ENCODE results near the gene CDH4. TPM values are rescaled to one million over a fixed set of nuclear protein-coding genes. Genes with fewer than 3 reads are reported as not detected.

CDH4 gene
- total and polyA plus RNA-seq, 2 of the 8 experiments (the other 6 are each of a cell fraction or from before 2014, with no cell fraction given) = 4.3 to 7.9 TPM

DNA sequence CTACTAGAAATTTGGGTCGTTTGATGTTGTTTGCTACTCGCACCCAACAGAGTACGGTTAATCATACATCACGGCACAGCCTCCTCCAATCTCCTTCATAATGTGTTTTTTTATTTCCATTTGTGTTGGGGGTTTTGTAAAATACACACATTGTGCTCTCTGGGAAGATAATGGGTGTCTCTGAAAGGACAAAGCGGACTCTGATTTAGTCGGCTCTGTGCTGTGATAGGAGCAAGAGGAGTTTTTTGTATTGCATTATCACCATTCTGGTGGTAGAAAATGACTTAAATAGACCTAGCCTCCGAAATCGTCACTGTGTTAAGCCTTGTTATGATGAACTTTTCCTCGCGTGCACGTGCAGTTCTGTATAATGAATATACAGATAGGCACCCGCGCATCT is 196.3 kb downstream of the CDH4 start:
- ChIA-PET CTCF (ENCODE audit: partially characterized antibody) (no interaction called here), POLR2A (ENCODE audit: partially characterized antibody) (interaction anchor here (1.1 kb wide), 1 partner anchor 12 kb away, joined by 6 read pairs; no protein-coding TSS in a partner anchor)
- Histone ChIP-seq H3K79me1 (ENCODE audit: low read depth, low read length) (no peaks in the 10 kb centered on the region), H2BK20ac (ENCODE audit: low read length) (peak overlapping the region; percentile 66; the same call in 1 of the 2 replicates), H3K9ac (replicated peaks in 1 of 4; ENCODE audit: extremely low read depth in 1 of 4, low read depth in 3 of 4, low read length in 3 of 4) (no peak overlapping the region), H2BK120ac (replicated peaks; ENCODE audit: low read depth, low read length) (peak overlapping the region; percentile 94), H2BK15ac (ENCODE audit: low read length) (no peak overlapping the region), H3K18ac (ENCODE audit: extremely low read depth, low read length) (no peak overlapping the region), H3K36me3 (ENCODE audit: control insufficient read depth in 2 of 4, insufficient read depth in 4 of 4, low read length in 3 of 4) (no peaks in the 10 kb centered on the region), H3K4me3 (ENCODE audit: extremely low read depth in 1 of 4, insufficient read depth in 2 of 4, low read depth in 3 of 4, low read length in 4 of 4) (peak overlapping the region in 1 of 4 experiments; percentile 31; a peak in 1 of 8 replicates), H3K27ac (ENCODE audit: low read depth, low read length) (no peak overlapping the region), H3K14ac (ENCODE audit: insufficient read length) (no peak overlapping the region), H3K27me3 (replicated peaks in 1 of 4; ENCODE audit: control insufficient read depth in 3 of 4, extremely low read depth in 1 of 4, insufficient read depth in 3 of 4, low read length in 3 of 4) (peaks cover 0 to 4% (median 0%) of the 10 kb centered on the region in 4 experiments; a peak in 2 of 7 replicates), H4K8ac (ENCODE audit: extremely low read depth, insufficient read depth, low read length) (no peak overlapping the region), H3K4me2 (ENCODE audit: insufficient read depth in 1 of 2, low read depth in 2 of 2, low read length in 2 of 2) (peak overlapping the region; percentile 31 to 48; a peak in 3 of 4 replicates), H3K4me1 (replicated peaks in 1 of 4; ENCODE audit: control insufficient read depth in 3 of 4, insufficient read depth in 4 of 4, low read length in 3 of 4) (peaks cover 11 to 35% (median 25%) of the 10 kb centered on the region in 4 experiments), H3K23ac (ENCODE audit: insufficient read length) (no peak overlapping the region), H3K56ac (replicated peaks; ENCODE audit: insufficient read length, low read depth, low read length) (no peak overlapping the region), H2AK5ac (ENCODE audit: low read depth, low read length) (no peak overlapping the region), H3K23me2 (ENCODE audit: low read depth, low read length) (no peaks in the 10 kb centered on the region; the same call in none of the 2 replicates), H3K79me2 (ENCODE audit: control insufficient read depth in 1 of 2, insufficient read depth in 2 of 2, low read length in 2 of 2) (no peaks in the 10 kb centered on the region; a peak in 1 of 4 replicates), H3K9me3 (ENCODE audit: insufficient read depth in 2 of 2, low read depth in 1 of 2, low read length in 1 of 2) (no peaks in the 10 kb centered on the region), H2AFZ (ENCODE audit: low read length) (no peak overlapping the region), H2BK12ac (ENCODE audit: low read depth, low read length) (no peak overlapping the region), H3K4ac (replicated peaks; ENCODE audit: insufficient read length, low read depth, low read length) (no peak overlapping the region), H4K91ac (replicated peaks; ENCODE audit: insufficient read length, low read length) (no peak overlapping the region), H2BK5ac (ENCODE audit: low read depth, low read length) (peak overlapping the region; percentile 56; the same call in 1 of the 2 replicates), H4K5ac (ENCODE audit: insufficient read length, low read depth, low read length) (no peak overlapping the region), H4K20me1 (replicated peaks in 1 of 2; ENCODE audit: control insufficient read depth in 1 of 2, insufficient read depth in 2 of 2, low read length in 2 of 2) (no peaks in the 10 kb centered on the region)
- no peak for FAIRE-seq
- WGBS, 2 experiments (ENCODE audit: extremely low coverage in 1 of 2, insufficient coverage in 1 of 2, insufficient read length in 1 of 2, insufficient replicate concordance in 2 of 2, low coverage in 1 of 2, low lambda C conversion rate in 2 of 2, missing lambda C conversion rate in 1 of 2) = 83% methylated on average over 13 of the region's 13 CpGs; no CpG with 5 or more reads in 1 of the 2 experiments
- TF ChIP-seq NANOG (IDR thresholded peaks at IDR 0.05; ENCODE audit: insufficient read depth, low read depth, low read length, poor library complexity, severe bottlenecking) (no peak), TEAD4 (IDR thresholded peaks at IDR 0.05; ENCODE audit: low read depth, low read length) (no peak), GTF2F1 (IDR thresholded peaks at IDR 0.05; ENCODE audit: borderline replicate concordance, low read depth, low read length) (no peak), SIX5 (IDR thresholded peaks at IDR 0.05; ENCODE audit: low read depth, low read length) (no peak), BACH1 (IDR thresholded peaks at IDR 0.05; ENCODE audit: low read length) (no peak), CHD1 (IDR thresholded peaks at IDR 0.05; ENCODE audit: low read depth, low read length) (no peak), EZH2 (IDR thresholded peaks at IDR 0.05; ENCODE audit: low read depth, low read length, severe bottlenecking) (no peak), YY1 (IDR thresholded peaks at IDR 0.05; ENCODE audit: low read depth, low read length) (no peak)
- DNase-seq (ENCODE audit: low read depth in 1 of 2, low spot score in 2 of 2) = no peak

Measured in H1 (cell line).